Loucy (cell line): ENCODE data around the gene LMF2.
"Not testable (repeated sequence)": the region's sequence is repeated elsewhere in the genome, so short reads cannot be mapped to it uniquely, and the experiment has no call there.

Experiments used
- H2AFZ ChIP-seq: fragments of 200-600 bp; sonication (generic); 2 replicates; pipeline ENCODE4 v1.6.0; 2016; ENCODE audit warnings: antibody characterized with exemption, mild to moderate bottlenecking, low read length, moderate library complexity
- H3F3A ChIP-seq: fragments of 200-600 bp; 2 replicates; pipeline ENCODE4 v1.6.0; 2016; ENCODE audit warnings: antibody characterized with exemption, low read depth, mild to moderate bottlenecking
- H3K27me3 ChIP-seq: fragments of 200-600 bp; sonication (generic); 2 replicates; pipeline ENCODE4 v1.6.1; 2014; ENCODE audit warnings: low read length, mild to moderate bottlenecking; ENCODE audit not compliant: insufficient read depth, poor library complexity, severe bottlenecking
- H3K36me3 ChIP-seq: fragments of 200-600 bp; sonication (generic); 2 replicates; pipeline ENCODE4 v1.6.1; 2016; ENCODE audit warnings: low read length; ENCODE audit not compliant: insufficient read depth
- H3K4me1 ChIP-seq: fragments of 200-600 bp; sonication (generic); 2 replicates; pipeline ENCODE4 v1.5.1; 2014; ENCODE audit warnings: low read length, mild to moderate bottlenecking; ENCODE audit not compliant: insufficient read depth, poor library complexity, severe bottlenecking
- H3K4me2 ChIP-seq: fragments of 200-600 bp; sonication (generic); 2 replicates; pipeline ENCODE4 v1.6.0; 2014; ENCODE audit warnings: antibody characterized with exemption, low read length, low read depth, mild to moderate bottlenecking; ENCODE audit not compliant: poor library complexity, severe bottlenecking
- H3K4me3 ChIP-seq: fragments of 200-600 bp; sonication (generic); 2 replicates; pipeline ENCODE4 v1.5.1; 2014; ENCODE audit warnings: low read length, mild to moderate bottlenecking, mixed read lengths; ENCODE audit not compliant: poor library complexity, severe bottlenecking
- H3K79me2 ChIP-seq: fragments of 200-600 bp; sonication (generic); 2 replicates; pipeline ENCODE4 v1.6.1; 2014; ENCODE audit warnings: low read length; ENCODE audit not compliant: insufficient read depth
- H3K9ac ChIP-seq: fragments of 200-600 bp; sonication (generic); 2 replicates; pipeline ENCODE4 v1.6.0; 2014; ENCODE audit warnings: mild to moderate bottlenecking, low read depth, low read length, moderate library complexity; ENCODE audit not compliant: poor library complexity, severe bottlenecking
- H3K9me2 ChIP-seq: fragments of 200-600 bp; sonication (generic); replicated peaks from 2 replicates; pipeline ENCODE4 v1.6.1; 2016; ENCODE audit warnings: low read depth, low read length, mixed read lengths
- H3K9me3 ChIP-seq: fragments of 200-600 bp; sonication (generic); 2 replicates; pipeline ENCODE4 v1.6.1; 2014; ENCODE audit warnings: mild to moderate bottlenecking, antibody characterized with exemption, low read length, low read depth; ENCODE audit not compliant: insufficient read depth
- H4K20me1 ChIP-seq: fragments of 200-600 bp; sonication (generic); 2 replicates; pipeline ENCODE4 v1.6.0; 2014; ENCODE audit warnings: antibody characterized with exemption, low read length, mild to moderate bottlenecking; ENCODE audit not compliant: insufficient read depth, poor library complexity, severe bottlenecking
- CTCF ChIP-seq: fragments of 200-600 bp; sonication (generic); conservative IDR thresholded peaks from 2 replicates; pipeline ENCODE4 v1.5.1; 2014; ENCODE audit warnings: mild to moderate bottlenecking, antibody characterized with exemption, low read length
- EZH2phosphoT487 ChIP-seq: fragments of 200-600 bp; IDR thresholded peaks from 2 replicates; pipeline ENCODE4 v1.6.1; 2018; ENCODE audit warnings: antibody characterized with exemption, mild to moderate bottlenecking, moderate library complexity, borderline replicate concordance

LMF2 gene

GRCh38 chr22:50536226-50536625 is 28.7 kb upstream of the LMF2 start:
- Histone ChIP-seq H4K20me1 (no peaks in the 10 kb centered on the region), H3K79me2 (no peaks in the 10 kb centered on the region), H3K4me1 (peaks cover 3% of the 10 kb centered on the region), H3K27me3 (no peaks in the 10 kb centered on the region), H3F3A (no peaks in the 10 kb centered on the region), H3K9me2 (no peaks in the 10 kb centered on the region), H2AFZ (no peak overlapping the region), H3K4me2 (no peak overlapping the region), H3K9ac (no peak overlapping the region), H3K36me3 (no peaks in the 10 kb centered on the region), H3K4me3 (no peak overlapping the region), H3K9me3 (no peaks in the 10 kb centered on the region)
- TF ChIP-seq EZH2phosphoT487 (no peak), CTCF (no peak)

DNA sequence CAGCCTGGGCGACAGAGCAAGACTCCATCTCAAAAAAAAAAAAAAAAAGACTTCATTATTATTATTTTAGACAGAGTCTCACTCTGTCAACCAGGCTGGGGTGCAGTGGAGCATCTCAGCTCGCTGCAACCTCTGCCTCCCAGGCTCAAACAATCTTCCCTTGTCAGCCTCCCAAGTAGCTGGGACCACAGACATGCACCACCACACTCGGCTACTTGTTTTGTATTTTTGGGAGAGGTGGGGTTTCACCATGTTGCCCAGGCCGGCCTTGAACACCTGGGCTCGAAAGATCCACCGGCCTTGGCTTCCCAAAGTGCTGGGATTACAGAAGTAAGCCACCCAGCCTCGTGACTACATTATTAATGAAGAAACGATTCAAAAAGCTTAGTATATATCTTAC is 27.6 kb upstream of the LMF2 start:
- TF ChIP-seq CTCF: no peak
- no peak for TF ChIP-seq EZH2phosphoT487
- Histone ChIP-seq H3K9me2 (no peaks in the 10 kb centered on the region), H3K4me3 (no peak overlapping the region), H3K79me2 (no peaks in the 10 kb centered on the region), H4K20me1 (no peaks in the 10 kb centered on the region), H3F3A (no peaks in the 10 kb centered on the region), H3K36me3 (no peaks in the 10 kb centered on the region), H3K9me3 (no peaks in the 10 kb centered on the region), H3K4me1 (peaks cover 3% of the 10 kb centered on the region), H3K9ac (no peak overlapping the region), H3K27me3 (no peaks in the 10 kb centered on the region), H3K4me2 (no peak overlapping the region), H2AFZ (no peak overlapping the region)

- not testable (repeated sequence) for H3K4me1 ChIP-seq, H3K9ac ChIP-seq
Observed at GRCh38 chr22:50533856-50534711, 26.6 kb upstream of the LMF2 start.

More at GRCh38 chr22:50533856-50534711, 26.6 kb upstream of the LMF2 start:
- not testable (repeated sequence) for H3K4me3 ChIP-seq, H4K20me1 ChIP-seq, H2AFZ ChIP-seq, H3K36me3 ChIP-seq, H3K79me2 ChIP-seq, H3K27me3 ChIP-seq, H3K9me3 ChIP-seq, H3F3A ChIP-seq, H3K9me2 ChIP-seq, H3K4me2 ChIP-seq
